IPS-18a (cell line): ENCODE measurements around the gene RAMP3.
"Not testable (repeated sequence)": the region's sequence is repeated elsewhere in the genome, so short reads cannot be mapped to it uniquely, and the experiment has no call there.

Experiments
- H3K27ac ChIP-seq: one replicate; pipeline ENCODE4 v1.5.1; 2013; ENCODE audit warnings: low read length
- H3K27me3 ChIP-seq: one replicate; pipeline ENCODE4 v1.6.1; 2013; ENCODE audit warnings: mild to moderate bottlenecking, low read length; ENCODE audit not compliant: control insufficient read depth, insufficient read depth
- H3K36me3 ChIP-seq: one replicate; pipeline ENCODE4 v1.6.1; 2013; ENCODE audit warnings: low read depth, low read length; ENCODE audit not compliant: control insufficient read depth
- H3K4me1 ChIP-seq: one replicate; pipeline ENCODE4 v1.6.1; 2013; ENCODE audit warnings: low read depth, low read length; ENCODE audit not compliant: control insufficient read depth
- H3K4me3 ChIP-seq: one replicate; pipeline ENCODE4 v1.5.1; 2013; ENCODE audit warnings: low read length
- H3K9ac ChIP-seq: one replicate; pipeline ENCODE4 v1.6.1; 2013; ENCODE audit warnings: mild to moderate bottlenecking, low read length, moderate library complexity
- H3K9me3 ChIP-seq: one replicate; pipeline ENCODE4 v1.6.1; 2013; ENCODE audit warnings: low read depth, low read length; ENCODE audit not compliant: control insufficient read depth

The RAMP3 gene, protein sequence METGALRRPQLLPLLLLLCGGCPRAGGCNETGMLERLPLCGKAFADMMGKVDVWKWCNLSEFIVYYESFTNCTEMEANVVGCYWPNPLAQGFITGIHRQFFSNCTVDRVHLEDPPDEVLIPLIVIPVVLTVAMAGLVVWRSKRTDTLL

DNA sequence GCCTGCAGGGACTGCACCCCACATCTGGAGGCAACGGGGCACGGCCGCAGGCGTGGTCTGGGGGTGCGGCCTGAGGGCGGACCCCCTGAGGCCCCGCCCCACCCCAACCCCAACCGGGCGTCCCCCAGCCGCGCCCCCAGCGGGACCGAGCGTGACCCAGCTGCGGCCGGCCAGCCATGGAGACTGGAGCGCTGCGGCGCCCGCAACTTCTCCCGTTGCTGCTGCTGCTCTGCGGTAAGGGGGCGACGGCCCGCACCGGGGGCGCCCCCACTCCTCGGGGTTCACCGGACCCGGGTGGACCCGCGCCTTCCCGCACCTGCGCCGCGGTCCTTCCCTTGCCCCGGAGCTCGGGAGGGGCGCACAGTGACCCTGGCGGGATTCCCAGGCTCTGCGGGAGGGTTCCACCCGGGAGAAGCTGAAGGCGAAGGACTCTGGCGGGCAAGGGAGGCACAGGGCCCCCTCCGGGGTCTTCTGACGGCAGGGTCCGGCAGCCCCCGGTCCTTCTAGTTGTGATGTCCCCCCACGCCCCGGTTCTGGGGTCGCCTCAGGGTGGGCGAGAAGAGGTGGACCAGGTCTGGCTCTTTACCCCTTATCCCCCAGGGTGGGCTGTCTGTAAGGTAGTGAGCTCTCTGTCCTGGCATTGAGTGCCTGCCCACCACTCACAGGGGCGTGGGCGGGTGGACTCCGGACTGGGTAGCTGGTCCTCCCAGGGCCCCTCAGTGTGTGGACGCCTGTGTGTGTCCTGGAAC, at the start of gene RAMP3:
Gene RAMP3 (plus strand): TSS at position 139 of the 749 bp plus-strand sequence. CDS start 38 bp downstream, at position 177.
- Histone ChIP-seq H3K27ac (no peak within 1 kb of the TSS), H3K27me3 (peaks cover 28% of the 10 kb centered on the region), H3K36me3 (no peaks in the 10 kb centered on the region), H3K4me3 (peak within 1 kb of the TSS; percentile 55), H3K9me3 (no peaks in the 10 kb centered on the region), H3K9ac (no peak within 1 kb of the TSS), H3K4me1 (no peaks in the 10 kb centered on the region)

DNA sequence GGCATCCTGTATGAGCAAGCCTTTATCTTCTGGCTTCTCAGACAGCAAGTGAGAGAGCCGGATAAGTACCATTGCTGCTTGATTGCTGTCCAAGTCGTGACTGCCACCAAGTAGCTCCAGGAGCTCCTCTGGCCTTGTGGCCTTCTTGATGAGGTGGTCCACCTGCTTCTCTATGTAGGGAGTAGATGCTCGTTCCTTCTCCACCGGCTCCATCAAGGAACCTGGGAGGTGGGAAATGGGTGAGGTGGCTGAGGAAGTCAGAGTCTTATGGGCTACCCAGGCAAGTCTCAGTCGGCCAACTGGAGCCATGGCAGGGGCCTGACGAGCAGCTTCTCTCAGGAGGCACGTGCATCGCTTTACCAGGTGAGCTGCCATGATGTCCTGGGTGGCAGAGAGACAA, 48.7 kb upstream of the RAMP3 start:
- no peaks in the 10 kb centered on the region for H3K4me1 ChIP-seq
- H3K36me3 ChIP-seq, result peaks cover 54% of the 10 kb centered on the region
- H3K4me3 ChIP-seq, result no peak overlapping the region
- peaks cover under 1% of the 10 kb centered on the region for H3K27me3 ChIP-seq
- H3K9me3 ChIP-seq, result no peaks in the 10 kb centered on the region
- H3K27ac ChIP-seq, result no peak overlapping the region
- no peak overlapping the region for H3K9ac ChIP-seq

DNA sequence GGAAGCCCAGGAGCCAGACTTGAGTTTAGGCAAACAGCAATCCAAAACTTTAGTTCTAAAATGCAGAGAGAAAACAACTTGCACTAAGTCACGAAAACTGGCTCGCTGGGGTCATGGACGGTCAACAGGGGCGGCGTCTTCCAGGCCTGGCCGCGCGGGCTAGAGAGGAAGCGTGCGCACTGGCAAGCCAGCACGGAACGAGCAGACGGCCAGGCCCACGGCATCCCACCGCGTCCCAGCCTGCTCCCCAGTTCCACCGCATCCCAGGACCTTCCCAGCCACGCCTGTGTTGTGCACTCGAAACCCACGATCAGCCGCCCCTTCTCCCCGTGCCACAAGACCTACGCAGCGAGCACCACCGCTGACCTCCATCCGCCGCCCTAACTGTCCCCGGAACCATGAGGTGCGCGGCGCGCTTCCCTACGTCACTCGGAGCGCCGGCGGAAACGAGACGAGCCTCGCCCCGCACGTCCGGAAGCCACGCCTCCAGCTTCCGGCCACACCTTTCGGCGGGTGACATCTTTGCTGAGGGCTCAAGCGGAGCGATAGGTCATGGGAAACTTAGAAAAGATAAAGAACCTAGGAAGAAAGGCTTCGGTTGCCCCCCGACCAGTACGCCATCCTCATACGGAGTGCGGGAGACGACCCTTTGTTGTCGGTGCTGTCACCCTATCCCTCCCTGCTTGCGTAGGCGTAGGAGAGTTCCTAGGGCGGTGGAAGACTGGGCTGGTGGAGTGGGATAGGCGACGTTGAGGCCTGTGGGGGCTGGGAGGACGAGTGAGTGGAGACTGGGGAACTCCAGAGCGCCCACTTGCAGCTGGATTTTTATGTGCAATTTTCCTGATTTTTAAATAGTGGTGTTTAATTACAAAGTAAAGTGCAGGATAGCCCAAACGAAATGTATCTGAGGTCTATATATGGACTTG, 46.0 kb upstream of the RAMP3 start, which contains the start of gene TBRG4:
Gene TBRG4 (minus strand): TSS at position 400 of the 926 bp plus-strand sequence. CDS start 2,460 bp downstream, outside the sequence.
- H3K9ac ChIP-seq, result peak within 1 kb of the TSS; percentile 91
- H3K27ac ChIP-seq, result peak within 1 kb of the TSS; percentile 90
- peaks cover 15% of the 10 kb centered on the region for H3K27me3 ChIP-seq
- no peaks in the 10 kb centered on the region for H3K4me1 ChIP-seq
- no peaks in the 10 kb centered on the region for H3K9me3 ChIP-seq
- peaks cover 27% of the 10 kb centered on the region for H3K36me3 ChIP-seq
- H3K4me3 ChIP-seq, result peak within 1 kb of the TSS; percentile 85

GRCh38 chr7:45112648-45113047, 44.9 kb upstream of the RAMP3 start:
- peak overlapping the region; percentile 85 for H3K4me3 ChIP-seq
- H3K27me3 ChIP-seq, result peaks cover 18% of the 10 kb centered on the region
- H3K27ac ChIP-seq, result no peak overlapping the region
- H3K36me3 ChIP-seq, result peaks cover 16% of the 10 kb centered on the region
- H3K9ac ChIP-seq, result peak overlapping the region; percentile 91
- H3K4me1 ChIP-seq, result no peaks in the 10 kb centered on the region
- H3K9me3 ChIP-seq, result no peaks in the 10 kb centered on the region

DNA sequence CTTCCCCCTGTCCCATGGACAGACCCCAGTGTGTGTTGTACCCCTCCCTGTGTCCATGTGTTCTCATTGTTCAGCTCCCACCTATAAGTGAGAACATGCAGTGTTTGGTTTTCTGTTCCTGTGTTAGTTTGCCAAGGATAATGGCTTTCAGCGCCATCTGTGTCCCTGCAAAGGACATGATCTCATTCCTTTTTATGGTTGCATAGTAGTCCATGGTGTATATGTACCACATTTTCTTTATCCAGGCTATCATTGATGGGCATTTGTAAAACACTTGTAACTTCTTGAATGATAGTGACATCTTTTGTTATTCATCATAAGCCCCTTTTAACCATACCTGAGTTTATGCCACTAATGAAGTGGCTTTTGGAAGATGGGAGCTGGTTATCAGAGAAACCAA, 43.3 kb upstream of the RAMP3 start:
- peaks cover 18% of the 10 kb centered on the region for H3K27me3 ChIP-seq
- not testable (repeated sequence) for H3K4me1 ChIP-seq

DNA sequence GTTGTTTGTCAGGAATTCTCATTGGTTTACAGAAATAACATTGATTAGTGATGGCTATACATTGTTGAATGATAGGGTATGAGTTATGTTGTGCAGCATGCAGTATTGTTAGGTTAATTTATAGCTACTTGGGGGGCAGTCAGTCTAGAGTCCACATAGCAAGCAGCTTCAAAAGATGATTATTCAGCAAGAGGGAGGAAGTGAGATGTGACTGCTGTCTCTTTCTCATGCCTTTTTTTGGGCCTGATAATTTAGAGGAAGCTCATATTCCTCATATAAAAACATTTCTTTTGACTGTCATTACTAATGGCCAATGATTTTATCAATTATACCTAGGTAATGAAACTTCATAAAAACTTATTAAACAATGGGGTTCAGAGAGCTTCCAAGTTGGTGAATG, 42.7 kb upstream of the RAMP3 start:
- Histone ChIP-seq H3K36me3 (no peaks in the 10 kb centered on the region), H3K9me3 (no peaks in the 10 kb centered on the region), H3K9ac (no peak overlapping the region), H3K27me3 (peaks cover 18% of the 10 kb centered on the region), H3K4me1 (no peaks in the 10 kb centered on the region), H3K4me3 (no peak overlapping the region), H3K27ac (no peak overlapping the region)

More for the DNA sequence above, 43.3 kb upstream of the RAMP3 start:
- not testable (repeated sequence) for H3K36me3 ChIP-seq, H3K9me3 ChIP-seq, H3K27ac ChIP-seq, H3K4me3 ChIP-seq, H3K9ac ChIP-seq

DNA sequence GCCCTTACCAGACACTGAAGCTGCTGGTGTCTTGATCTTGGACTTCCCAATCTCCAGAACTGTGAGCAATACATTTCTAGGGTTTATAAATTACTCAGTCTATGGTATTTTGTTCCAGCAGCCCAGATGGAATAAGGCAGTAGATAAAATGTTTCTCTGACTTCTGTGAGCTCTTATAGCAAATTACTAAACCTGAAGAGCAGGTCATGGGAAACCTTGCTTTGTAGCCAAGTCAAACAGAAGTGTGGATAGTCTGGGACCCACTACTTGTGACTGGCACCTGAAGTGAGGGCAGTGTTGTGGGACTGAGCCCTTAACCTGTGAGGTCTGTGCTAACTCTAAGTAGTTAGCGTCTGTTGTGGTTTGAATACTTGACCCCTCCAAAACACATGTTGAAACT, 41.5 kb upstream of the RAMP3 start:
- H3K9me3 ChIP-seq, result no peaks in the 10 kb centered on the region
- no peak overlapping the region for H3K27ac ChIP-seq
- no peaks in the 10 kb centered on the region for H3K36me3 ChIP-seq
- no peak overlapping the region for H3K9ac ChIP-seq
- no peaks in the 10 kb centered on the region for H3K4me1 ChIP-seq
- peaks cover 18% of the 10 kb centered on the region for H3K27me3 ChIP-seq
- H3K4me3 ChIP-seq, result no peak overlapping the region

DNA sequence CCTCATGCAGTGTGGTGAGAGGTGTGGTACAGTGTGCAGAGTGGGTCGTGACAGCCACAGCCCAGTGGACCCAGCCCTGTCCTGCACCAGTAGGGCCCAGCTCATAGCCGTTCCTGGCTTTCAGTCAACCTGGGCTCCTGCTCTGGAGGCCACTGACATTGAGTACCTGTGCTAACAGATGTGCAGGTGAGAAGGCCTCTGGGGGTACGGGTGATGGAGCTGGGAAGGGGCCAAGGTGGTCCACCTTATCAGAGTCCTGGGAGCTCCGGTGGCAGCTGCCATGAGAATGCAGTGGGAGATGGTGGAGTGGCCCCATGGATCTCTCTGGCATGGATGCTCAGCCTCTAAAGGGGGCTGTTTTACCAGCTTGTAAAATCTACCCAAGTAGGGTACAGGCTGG, 40.0 kb upstream of the RAMP3 start:
- H3K9ac ChIP-seq, result no peak overlapping the region
- no peaks in the 10 kb centered on the region for H3K4me1 ChIP-seq
- H3K4me3 ChIP-seq, result no peak overlapping the region
- H3K27me3 ChIP-seq, result peaks cover 18% of the 10 kb centered on the region
- H3K36me3 ChIP-seq, result no peaks in the 10 kb centered on the region
- H3K27ac ChIP-seq, result no peak overlapping the region
- H3K9me3 ChIP-seq, result no peaks in the 10 kb centered on the region

DNA sequence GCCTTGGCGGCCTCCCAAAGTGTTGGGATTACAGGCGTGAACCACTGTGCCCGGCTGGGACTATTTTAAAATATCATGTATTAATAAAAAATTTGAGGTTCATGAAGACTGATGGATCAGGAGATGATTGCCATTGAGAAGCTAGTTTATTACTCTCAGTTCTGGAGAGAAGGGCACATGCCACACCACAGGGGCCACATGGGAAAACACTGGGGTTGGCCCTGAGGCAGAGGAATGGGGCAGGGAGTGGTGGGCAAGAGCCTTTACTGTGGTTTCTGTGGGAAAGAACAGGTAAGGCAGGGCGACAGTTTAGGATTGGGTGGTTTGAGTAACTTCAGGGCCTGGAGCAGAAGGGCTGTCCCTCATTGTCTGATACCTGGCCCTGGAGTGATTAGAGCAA, 39.3 kb upstream of the RAMP3 start:
- Histone ChIP-seq H3K36me3 (no peaks in the 10 kb centered on the region), H3K4me1 (peaks cover 2% of the 10 kb centered on the region), H3K27ac (no peak overlapping the region), H3K4me3 (no peak overlapping the region), H3K27me3 (peaks cover 18% of the 10 kb centered on the region), H3K9me3 (no peaks in the 10 kb centered on the region), H3K9ac (no peak overlapping the region)

DNA sequence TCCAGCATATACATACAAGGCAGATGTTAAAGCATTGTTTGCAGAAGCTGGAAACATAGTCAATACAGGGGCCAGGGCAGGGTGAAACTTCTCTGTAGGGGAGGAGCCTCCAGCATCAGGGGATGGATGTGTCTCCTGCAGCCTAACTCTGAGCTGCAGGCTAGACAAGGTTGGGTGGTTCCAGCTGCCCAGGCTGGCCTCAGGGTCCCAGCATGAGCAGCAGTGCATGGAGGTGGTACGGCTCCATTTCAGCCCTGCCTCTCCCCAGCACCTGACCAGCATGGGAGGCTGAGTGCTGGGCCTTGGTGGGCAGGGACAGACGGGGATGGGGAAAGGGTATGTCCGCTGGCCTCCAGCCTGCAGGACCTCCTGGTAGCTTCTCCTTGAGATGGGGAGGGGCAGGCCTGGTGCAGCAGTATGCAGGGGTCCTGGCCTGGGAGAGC, 38.7 kb upstream of the RAMP3 start:
- Histone ChIP-seq H3K36me3 (no peaks in the 10 kb centered on the region), H3K4me3 (no peak overlapping the region), H3K27ac (no peak overlapping the region), H3K27me3 (peaks cover 17% of the 10 kb centered on the region), H3K9me3 (no peaks in the 10 kb centered on the region), H3K4me1 (peaks cover 8% of the 10 kb centered on the region), H3K9ac (no peak overlapping the region)

DNA sequence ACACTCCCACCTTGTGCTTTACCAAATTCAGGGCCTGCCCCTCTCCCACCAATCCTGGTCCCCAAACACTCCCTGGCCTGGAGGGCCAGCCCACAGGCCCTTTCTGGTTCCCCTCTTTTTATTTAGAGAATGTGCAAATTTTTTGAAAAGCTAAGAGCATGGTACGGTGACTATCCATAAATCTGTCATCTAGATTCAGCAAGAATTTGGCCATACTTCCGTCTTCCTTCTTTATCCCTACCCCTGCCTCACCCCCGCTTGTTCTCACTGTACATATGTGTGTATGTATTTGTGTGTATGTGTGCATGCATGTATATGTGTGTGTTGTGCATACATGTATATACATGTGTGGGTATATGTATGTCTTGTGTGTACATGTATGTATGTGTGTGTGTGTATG, 38.0 kb upstream of the RAMP3 start:
- H3K4me3 ChIP-seq, result no peak overlapping the region
- no peaks in the 10 kb centered on the region for H3K36me3 ChIP-seq
- no peaks in the 10 kb centered on the region for H3K9me3 ChIP-seq
- H3K9ac ChIP-seq, result no peak overlapping the region
- peaks cover 14% of the 10 kb centered on the region for H3K27me3 ChIP-seq
- H3K27ac ChIP-seq, result no peak overlapping the region
- H3K4me1 ChIP-seq, result peaks cover 13% of the 10 kb centered on the region
